K562 treated with DMSO at 1 percent for 48 hours (cell line): ENCODE results near the gene PIK3R6. TPM values are rescaled to one million over a fixed set of nuclear protein-coding genes. Genes with fewer than 3 reads are reported as not detected.

Experiments
- total RNA-seq: library from RNA; unstranded; fragments of 300-600 nt; gene quantifications from 2 replicates; pipeline ENCODE4 v1.2.3, GENCODE V29; 2022; ENCODE audit warnings: low replicate concordance; ENCODE audit errors: extremely low read depth

PIK3R6 gene, protein sequence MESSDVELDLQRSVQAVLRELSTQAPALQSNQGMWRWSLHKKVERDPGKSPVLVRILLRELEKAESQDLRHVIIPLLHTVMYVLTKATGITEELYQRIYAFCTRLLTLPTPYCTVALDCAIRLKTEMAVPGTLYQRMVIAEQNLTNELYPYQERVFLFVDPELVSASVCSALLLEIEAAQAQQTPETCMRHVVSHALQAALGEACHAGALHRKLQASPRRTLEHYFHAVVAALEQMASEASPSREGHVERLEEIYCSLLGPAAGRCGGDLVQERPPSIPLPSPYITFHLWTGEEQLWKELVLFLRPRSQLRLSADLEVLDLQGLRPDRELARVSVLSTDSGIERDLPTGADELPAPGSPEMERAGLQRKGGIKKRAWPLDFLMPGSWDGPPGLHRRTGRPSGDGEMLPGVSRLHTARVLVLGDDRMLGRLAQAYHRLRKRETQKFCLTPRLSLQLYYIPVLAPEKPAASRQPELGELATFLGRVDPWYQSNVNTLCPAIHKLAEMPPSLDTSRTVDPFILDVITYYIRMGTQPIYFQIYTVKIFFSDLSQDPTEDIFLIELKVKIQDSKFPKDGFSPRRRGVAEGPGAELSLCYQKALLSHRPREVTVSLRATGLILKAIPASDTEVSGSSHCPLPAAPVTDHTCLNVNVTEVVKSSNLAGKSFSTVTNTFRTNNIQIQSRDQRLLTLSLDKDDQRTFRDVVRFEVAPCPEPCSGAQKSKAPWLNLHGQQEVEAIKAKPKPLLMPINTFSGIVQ
- total RNA-seq: not detected in 2 replicates

DNA sequence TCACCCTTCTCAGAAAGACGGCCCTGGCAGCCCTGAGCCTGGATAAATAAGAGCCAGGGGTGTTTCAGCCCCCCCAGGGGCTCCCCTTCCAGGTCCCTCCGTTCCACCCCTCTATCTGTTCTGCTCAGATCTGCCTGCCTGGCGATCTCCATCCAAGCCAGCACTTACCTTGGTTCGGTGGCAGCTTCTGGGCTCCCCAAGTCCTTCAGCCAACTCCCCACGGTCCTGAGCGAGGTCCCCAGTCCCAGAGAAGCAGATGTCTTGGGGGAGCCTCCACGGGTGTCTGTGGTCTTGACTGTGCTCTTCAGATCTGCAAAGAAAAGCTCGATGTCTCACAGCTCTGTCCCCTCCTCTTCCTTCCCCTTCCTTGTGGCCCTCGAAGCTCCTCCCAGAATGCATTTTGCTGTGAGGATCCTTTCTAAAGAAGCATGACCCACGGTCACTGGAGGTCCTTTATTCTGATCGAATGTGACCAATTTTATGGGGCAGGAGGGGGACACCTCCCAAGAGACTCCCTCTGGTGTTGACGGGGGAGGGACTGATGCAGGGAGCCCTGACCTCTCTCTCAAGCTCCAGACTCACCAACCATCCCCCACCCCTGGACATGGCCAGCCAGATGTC lies at the start of gene PIK3R6:
Gene PIK3R6 (minus strand): TSS at position 314 of the 621 bp plus-strand sequence. CDS start 17,880 bp downstream, outside the sequence.

DNA sequence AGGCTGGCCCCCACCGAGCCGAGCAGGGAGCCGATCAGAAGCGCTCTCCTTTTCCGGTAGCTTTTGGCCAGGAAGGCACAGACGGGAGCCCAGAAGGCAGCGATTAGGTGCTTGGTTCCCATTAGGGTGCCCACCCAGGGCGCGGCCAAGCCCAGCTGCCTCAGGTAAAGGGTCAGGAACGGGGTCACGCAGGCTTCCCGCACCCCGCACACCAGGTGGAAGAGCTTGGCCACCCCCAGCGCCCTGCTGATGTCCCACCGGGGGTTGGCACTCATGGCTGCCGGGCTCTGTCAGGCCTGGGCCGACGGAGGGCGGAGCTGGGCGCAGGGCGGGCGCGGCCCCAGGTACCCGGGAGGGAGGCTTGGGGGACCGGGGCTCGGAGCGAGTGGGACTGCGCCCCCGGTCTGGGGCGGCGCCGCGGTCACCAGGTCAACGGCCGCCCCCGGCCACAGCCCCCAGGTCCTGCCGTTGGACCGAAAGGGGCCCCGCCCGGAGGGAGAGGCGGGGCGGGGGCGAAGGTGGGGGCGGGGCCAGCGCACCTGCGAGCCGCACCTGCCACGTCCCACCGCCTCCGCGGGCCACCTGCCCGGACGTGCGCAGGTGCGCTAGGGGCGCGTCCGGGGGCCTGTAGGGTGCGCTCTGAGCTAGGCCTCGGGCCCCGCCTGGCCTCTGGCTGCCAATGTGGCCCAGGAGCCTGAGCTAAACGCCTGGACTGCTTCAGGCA lies 68.5 kb downstream of the PIK3R6 start, which contains the start of gene MFSD6L:
Gene MFSD6L (minus strand): TSS at position 520 of the 724 bp plus-strand sequence. CDS start 245 bp downstream, at position 275.

DNA sequence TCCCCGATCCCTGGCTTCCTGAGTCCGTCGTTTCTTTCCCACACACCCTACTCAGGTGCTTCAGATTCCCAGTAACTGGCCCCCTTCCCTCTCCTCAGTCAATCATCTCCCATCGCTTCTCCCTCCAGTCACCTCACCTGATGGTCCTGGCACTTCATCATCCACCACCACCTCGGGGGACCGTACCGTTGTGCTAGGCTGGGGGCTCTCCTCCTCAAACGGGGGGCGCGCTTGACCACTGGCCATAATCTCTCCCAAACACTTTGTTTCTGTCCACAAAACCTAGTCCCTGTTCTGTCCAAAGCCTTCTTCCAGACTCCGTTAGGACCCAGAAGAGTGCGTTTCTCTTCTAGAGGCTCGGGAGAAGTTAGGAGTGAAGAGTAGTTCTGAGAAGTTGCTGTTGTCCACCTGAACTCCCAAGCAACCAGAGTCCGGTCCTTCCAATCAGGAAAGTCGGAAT lies 109.3 kb downstream of the PIK3R6 start, which contains the start of gene SPDYE4:
Gene SPDYE4 (minus strand): TSS at position 410 of the 460 bp plus-strand sequence. CDS start 164 bp downstream, at position 246.

Other genes starting within 250 kb of the PIK3R6 start
- gene MYH10, start 236.9 kb downstream of the PIK3R6 start, total RNA-seq: not detected in 2 replicates
- not detected in 2 replicates for gene CCDC42, start 122.8 kb downstream of the PIK3R6 start, total RNA-seq
- gene SPDYE4, start 109.1 kb downstream of the PIK3R6 start, total RNA-seq: not detected in 2 replicates
- not detected in 2 replicates for gene MFSD6L, start 68.3 kb downstream of the PIK3R6 start, total RNA-seq
- not detected in 2 replicates for gene PIK3R5, start 98.0 kb upstream of the PIK3R6 start, total RNA-seq
- not detected in 2 replicates for gene NTN1, start 153.8 kb upstream of the PIK3R6 start, total RNA-seq